Measurements from ENCODE around the gene NPAS2.

NPAS2 gene

DNA sequence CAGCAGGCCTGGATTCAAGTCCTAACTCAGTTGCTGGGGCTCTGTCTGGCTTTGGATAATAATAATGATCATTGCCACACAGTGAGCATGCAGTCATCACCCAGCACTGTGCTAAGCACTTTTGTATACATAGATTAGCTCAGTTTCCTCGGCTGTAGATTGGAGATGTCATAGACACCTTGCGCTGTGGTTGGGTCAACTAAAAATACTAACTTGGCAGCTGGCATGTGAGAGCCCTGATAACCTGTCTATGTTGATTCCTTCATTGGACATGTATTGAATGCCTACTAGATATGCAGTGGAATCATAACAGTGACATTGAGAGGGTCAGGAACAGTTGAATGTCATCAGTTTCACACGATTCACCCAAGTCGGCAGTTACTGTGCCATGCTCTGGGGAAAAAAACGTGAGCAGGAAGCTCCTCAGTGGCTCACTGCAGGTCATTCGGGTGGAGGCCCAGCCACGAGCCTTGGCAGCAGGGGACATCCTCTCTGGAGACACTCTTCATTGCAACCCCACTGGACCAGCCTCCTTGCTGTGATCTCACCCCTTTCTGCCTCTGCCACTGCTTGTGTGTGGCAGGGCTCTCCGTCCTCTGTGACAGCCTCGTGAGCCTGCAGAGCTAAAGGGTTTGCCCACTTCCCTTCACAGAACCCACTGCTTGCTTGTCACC is 85.3 kb downstream of the NPAS2 start:
- no peak for DNase-seq (ENCODE audit: low read depth)

- DNase-seq (ENCODE audit: low read depth), result no peak
Measured at GRCh38 chr2:100906131-100906530, 86.2 kb downstream of the NPAS2 start.

- no peak for DNase-seq (ENCODE audit: low read depth)
Measured at GRCh38 chr2:100906679-100907078, 86.7 kb downstream of the NPAS2 start.

DNA sequence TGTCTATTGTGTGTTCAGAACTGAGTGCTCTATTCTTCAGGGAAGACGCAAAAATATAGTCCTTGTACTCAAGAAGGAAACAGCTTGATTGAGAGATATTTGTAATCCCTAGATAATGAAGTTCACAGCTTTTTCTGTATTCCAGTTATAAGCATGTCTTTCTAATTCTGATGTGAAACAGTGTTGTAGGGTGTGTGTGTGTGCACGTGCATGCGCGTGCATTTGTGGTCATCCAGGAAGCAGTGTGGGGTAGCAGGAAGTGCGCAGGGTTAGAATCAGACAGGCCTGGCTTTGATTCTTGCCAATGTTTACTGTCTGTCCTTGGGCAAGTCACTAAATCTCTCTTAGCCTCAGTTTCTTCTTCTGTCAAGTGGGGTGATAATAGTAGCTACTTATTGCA is 87.9 kb downstream of the NPAS2 start:
- no peak for DNase-seq (ENCODE audit: low read depth)

- DNase-seq (ENCODE audit: low read depth), result no peak
Measured at GRCh38 chr2:100909534-100910081, 89.7 kb downstream of the NPAS2 start.

DNA sequence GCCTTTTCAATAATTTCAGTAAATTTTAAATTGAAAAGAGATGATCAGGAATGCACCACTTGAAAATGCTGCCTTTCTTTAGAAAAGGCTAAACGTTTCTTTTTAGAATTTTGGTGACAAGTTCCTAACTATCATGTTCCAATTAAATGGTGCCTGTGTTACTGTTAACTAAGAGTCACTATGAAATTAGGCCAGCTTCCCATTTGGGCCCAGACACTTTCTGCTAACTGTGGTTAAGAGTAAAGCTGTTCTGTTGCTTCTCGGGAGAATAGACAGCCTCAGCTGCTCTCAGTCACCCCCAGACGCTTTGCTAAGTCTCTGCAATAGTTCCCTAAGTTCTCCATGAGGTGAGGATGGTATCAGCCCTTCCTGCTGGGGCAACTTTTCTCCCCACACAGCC is 90.2 kb downstream of the NPAS2 start:
- no peak for DNase-seq (ENCODE audit: low read depth)

DNA sequence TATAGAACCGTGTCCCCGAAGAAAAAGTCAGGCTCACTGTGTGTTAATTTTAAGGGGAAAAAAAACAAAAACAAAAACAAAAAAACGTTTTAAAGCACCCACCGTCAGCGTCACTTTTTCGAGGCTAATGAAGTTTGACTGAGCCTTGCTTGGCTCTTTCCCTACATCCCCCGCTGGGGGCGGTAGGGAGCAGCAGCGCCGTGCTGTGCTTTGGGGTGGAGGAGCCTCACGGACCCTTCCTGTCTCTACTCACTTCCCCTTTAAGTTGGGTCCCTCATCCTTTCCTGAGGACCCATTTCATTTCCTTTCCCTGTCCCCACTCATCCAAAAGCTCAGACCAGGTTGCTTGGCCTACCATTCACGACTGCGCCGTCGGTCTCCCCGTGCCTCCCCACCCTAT is 99.4 kb downstream of the NPAS2 start:
- DNase-seq (ENCODE audit: low read depth), result no peak

DNA sequence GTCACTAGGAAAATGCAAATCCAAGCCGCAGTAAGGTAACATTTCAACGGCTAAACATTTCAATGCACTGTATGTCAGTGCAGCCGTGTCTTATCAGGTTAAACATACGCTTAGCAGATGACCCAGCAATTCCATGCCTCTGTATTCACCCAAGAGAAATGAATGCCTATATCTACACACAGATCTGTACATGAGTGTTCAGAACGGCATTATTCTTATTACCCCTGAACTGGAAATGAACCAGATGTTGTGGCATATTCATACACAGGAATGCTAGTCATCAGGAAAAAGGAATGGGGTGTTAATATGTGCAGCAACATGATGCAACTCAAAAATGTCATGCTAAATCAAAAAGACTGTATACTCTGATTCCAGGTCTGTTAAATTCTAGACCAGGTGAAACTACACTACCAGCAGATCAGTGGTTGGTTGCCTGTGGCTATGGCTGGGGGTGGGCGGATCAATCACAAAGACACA is 101.8 kb downstream of the NPAS2 start:
- no peak for DNase-seq (ENCODE audit: low read depth)

DNA sequence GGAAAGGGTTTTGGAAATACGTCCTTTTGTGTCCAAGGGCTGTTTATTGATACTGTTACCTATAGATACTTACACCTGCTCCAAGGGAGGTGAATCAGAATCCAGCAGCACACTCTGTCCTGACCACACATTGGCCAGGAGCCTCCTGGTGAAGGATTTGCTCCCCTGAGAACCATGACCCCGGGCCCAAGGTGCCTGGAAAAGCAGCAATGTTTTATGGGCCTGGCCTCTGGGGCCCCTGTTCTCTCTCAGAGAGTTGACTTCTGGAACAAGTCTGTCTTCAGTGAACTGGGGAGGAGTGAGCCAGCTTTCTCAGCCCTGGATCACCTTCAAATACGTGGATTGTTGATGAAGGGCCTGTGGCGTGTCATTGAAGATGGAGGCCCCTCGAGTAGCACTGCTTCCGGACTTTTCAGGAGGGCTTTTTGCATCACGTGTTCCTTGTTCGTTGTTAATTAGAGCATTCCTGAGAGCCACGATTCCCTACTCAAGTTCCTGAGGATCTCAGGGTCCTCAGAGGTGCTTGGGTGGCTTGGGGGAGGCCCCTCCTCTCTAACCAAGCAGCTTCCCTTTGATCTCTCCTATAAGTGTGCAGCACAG is 103.6 kb downstream of the NPAS2 start:
- no peak for DNase-seq (ENCODE audit: low read depth)

- no peak for DNase-seq (ENCODE audit: low read depth)
Measured at GRCh38 chr2:100924122-100924519, 104.2 kb downstream of the NPAS2 start.

DNA sequence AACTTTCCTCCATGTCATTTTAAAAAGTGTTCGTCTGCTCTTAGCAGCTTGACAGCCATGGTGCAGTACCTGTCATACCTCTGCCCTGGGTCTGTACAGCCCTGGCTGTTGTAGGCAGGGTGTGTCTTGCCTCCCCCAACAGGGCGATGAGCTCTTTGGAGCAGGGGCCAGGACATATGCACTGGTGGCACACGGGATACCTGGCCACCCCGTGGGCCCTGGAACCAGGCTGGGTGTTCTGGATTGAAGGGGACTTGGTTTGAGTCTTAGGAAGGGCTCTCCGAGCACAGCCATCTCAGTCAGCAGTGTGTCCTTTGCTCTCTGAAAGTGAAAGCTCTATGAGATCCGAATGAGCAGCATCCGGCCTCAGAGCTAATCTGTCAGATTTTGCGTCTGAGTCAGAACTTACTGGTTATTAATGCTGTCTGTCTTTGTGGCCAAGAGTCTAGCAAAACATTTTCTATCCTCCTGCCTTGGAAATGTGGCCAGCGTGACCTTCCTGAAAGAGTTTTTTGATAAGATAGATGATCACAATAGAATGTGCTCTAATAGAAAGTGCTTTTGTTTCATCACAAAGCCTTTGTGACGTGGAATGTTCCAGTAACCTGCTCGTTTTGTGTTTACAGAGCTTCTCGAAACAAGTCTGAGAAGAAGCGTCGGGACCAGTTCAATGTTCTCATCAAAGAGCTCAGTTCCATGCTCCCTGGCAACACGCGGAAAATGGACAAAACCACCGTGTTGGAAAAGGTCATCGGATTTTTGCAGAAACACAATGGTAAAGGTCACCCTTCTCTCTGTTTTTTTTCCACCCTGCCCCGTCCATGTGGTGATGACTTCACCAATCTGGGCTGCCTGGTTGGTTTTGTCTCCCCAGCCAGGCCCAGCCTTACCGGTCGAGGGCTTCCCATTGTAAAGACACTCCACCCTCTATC is 104.8 kb downstream of the NPAS2 start:
- DNase-seq (ENCODE audit: low read depth), result no peak

- DNase-seq (ENCODE audit: low read depth), result no peak
Measured at GRCh38 chr2:100928235-100928634, 108.3 kb downstream of the NPAS2 start.

DNA sequence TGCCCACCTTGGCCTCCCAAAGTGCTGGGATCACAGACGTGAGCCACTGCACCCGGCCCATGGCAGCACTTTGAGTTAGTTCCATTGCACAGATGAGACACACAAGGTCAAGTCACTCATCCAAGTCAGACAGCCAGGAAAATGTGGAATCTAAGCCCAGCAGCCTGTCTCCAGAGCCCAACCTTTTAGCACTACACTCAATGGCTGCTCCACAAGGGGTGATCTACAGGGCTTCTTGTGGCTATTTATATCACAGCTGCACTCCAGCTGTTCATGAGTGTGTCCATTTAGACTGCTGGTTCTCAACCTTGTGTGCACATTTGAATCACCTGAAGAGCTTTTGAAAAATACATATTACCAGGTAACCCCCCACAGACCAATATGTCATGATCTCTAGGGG is 109.2 kb downstream of the NPAS2 start:
- no peak for DNase-seq (ENCODE audit: low read depth)

GRCh38 chr2:100934504-100935371 is 114.8 kb downstream of the NPAS2 start:
- DNase-seq (ENCODE audit: low read depth), result no peak

DNA sequence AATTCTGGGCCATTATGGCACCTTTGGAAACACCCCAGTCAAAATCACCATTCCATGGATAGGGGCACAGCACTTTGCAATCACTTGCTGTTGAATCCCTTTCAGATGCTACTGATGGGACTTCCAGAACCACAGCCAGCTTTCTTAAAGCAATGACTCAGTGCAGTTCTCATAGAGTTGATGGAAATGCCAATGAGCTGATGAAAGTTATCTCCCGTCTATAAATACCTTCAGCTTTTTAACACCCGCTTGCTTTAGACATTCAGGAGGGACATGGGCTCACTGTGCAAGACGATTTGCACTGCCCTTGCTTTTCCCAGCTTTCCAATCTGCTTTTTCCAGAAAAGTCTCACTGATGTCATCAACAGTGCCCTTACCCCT is 115.4 kb downstream of the NPAS2 start:
- DNase-seq (ENCODE audit: low read depth), result peak; percentile 22

GRCh38 chr2:100936070-100936741 is 116.3 kb downstream of the NPAS2 start:
- no peak for DNase-seq (ENCODE audit: low read depth)

DNA sequence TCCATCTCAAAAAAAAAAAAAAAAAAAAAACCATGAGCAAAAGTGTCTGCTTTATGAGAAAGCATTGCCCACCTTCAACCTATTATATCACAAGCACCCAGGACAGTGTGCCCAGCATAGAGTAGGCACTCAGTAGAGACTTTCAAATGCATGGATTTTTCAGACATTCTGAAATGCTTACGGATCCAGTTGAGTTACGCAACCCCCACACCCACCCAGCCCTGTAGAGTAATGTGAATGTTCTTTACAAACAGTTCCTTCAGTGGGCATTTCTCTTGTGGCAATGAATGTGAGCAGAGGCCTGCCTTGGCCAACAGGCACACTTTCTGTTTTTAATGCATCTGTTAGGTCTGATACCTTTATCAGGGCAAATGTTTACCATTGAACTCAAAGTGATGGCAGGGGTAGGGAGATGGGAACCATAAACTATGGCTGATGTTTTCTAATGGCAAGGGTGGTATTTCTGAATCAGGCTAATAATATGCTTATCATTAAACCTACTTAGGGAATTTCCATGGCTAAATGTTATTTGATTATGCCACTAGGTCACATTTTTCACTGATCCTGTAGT is 117.1 kb downstream of the NPAS2 start:
- DNase-seq (ENCODE audit: low read depth), result no peak

DNA sequence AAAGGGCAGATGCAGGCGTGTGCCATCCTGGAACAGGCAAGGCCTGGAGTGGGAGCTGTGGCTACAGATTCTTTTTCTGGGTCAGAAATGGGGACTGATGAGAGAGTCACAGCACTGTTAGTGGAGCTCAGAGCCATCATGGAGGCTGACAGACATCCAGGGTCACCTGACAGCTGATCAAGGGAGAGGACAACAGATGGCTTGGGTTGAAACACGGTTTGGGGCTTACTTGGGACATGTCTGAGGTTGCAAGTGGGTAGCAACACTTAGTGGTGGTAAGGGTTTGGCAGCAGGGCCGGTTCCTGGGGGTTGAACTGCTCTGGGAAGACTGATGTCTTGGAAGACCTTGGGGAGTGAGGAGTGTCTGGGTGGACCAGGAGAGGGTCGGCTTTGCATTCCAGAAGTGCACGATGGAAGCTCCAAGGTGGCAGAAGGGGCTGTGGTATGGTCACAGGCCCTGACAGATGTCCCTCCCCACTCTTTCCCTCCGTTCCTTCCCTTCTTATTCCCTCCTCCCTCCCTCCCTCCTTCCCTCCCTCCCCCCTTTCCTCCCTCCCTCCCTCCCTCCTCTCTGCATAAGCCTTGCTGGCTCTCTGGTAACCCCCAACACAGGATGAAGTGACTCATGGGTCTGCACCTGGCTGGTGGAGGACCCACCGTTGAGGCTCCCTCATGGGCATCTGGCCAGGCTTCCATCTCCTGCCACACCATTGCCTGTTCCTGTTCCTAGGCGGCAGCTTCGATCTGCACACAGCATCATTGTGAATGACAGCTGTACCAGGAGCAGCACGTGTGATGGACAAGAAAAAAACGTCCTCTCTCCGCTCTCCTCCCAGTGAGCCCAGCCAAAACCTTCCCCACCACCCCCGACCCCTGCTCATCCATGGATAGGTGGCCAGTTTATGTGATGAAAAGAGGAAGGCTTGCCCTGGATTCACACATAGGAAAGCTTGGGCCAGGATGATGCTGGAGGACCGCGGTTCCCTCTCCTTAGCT is 118.4 kb downstream of the NPAS2 start:
- DNase-seq (ENCODE audit: low read depth), result no peak

- no peak for DNase-seq (ENCODE audit: low read depth)
Measured at GRCh38 chr2:100939445-100939844, 119.5 kb downstream of the NPAS2 start.

Measured in HS-27A (cell line).